ENCODE data around the gene CEP112.
"Not testable (repeated sequence)": the region's sequence is repeated elsewhere in the genome, so short reads cannot be mapped to it uniquely, and the experiment has no call there.

CEP112 gene

GRCh38 chr17:65865715-65866425 lies 326.1 kb downstream of the CEP112 start:
- DNase-seq: no peak

GRCh38 chr17:65864394-65864793 lies 327.5 kb downstream of the CEP112 start:
- no peak for DNase-seq

DNA sequence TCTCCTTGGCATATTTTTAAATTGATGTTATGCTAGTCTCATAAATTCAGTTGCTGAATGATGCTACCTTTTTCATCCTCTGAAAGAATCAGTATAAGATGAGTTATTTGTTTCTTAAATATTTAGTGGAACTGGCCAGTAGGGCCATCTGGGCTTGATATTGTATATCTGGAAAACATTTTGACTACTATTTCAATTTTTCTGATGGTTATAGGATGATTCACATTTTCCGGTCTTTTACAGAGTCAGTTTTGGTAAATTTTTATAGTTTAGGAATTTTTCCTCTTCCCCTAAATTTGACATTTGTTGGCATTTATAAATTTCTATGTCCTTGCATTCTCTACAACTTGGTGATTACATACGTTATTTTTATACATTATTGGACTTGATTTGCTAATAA lies 334.2 kb downstream of the CEP112 start:
- DNase-seq: no peak

GRCh38 chr17:65856865-65857264 lies 335.1 kb downstream of the CEP112 start:
- DNase-seq: no peak

DNA sequence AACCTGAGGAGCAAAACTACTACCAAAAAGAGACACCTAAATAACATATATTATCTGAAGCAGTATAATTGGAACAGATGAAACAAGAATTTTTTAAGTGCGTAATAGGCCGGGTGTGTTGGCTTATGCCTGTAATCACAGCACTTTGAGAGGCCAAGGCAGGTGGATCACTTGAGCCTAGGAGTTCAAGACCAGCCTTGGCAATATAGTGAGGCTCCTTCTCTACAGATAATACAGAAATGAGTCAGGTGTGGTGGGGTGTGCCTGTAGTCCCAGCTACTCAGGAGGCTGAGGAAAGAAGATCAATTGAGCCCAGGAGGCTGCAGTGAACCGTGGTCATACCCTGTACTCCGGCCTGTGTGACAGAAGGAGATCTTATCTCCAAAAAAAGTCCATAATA lies 336.3 kb downstream of the CEP112 start:
- no peak for DNase-seq

GRCh38 chr17:65855245-65855644 lies 336.7 kb downstream of the CEP112 start:
- DNase-seq: no peak

- DNase-seq: no peak
Observed at GRCh38 chr17:65853816-65854215, 338.1 kb downstream of the CEP112 start.

- no peak for DNase-seq
Observed at GRCh38 chr17:65852911-65853310, 339.0 kb downstream of the CEP112 start.

- no peak for DNase-seq
Observed at GRCh38 chr17:65851965-65852736, 339.8 kb downstream of the CEP112 start.

DNA sequence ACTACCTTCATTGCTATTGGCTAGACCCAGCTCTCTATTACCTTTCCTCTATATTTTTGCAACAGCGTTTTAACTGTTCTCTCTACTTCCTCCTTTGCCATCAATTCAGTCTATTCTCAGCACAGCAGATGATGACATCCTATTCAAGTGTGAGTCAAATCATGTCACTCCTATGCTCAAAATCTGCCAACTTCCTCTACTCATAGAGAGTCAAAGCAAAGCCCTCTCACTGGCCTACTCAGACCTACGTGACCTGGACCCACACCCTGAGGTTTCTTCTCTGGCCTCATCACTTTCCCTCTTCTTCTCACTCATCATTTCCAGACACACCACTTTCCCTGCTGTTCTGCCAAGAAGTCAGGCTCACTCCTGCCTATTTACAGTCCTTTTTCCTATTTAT lies 341.4 kb downstream of the CEP112 start:
- no peak for DNase-seq

GRCh38 chr17:65848751-65849150 lies 343.2 kb downstream of the CEP112 start:
- no peak for DNase-seq

DNA sequence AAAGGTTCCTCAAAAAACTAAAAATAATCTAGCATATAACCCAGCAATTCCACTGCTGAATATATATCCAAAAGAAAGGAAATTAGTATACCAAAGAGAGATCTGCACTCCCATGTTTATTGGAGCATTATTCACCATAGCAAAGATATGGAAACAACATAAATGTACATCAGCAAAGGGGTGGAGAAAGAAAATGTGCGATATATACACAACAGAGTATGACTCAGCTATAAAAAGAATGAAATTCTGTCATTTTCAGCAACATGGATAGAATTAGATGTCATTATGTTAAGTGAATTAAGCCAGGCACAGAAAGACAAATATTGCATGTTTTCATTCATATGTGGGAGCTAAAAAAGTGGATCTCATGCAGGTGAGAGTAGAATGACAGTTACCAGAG lies 350.8 kb downstream of the CEP112 start:
- DNase-seq: no peak

DNA sequence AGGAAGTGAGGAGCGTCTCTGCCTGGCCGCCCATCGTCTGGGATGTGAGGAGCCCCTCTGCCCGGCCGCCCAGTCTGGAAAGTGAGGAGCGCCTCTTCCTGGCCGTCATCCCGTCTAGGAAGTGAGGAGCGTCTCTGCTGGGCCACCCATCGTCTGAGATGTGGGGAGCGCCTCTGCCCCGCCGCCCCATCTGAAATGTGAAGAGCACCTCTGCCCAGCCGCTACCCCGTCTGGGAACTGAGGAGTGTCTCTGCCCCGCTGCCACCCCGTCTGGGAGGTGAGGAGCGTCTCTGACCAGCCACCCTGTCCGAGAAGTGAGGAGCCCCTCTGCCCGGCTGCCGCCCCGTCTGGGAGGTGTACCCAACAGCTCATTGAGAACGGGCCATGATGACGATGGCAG lies 354.7 kb downstream of the CEP112 start:
- DNase-seq: not testable (repeated sequence)

GRCh38 chr17:65833214-65833613 lies 358.7 kb downstream of the CEP112 start:
- no peak for DNase-seq

- no peak for DNase-seq
Observed at GRCh38 chr17:65830356-65830755, 361.6 kb downstream of the CEP112 start.

DNA sequence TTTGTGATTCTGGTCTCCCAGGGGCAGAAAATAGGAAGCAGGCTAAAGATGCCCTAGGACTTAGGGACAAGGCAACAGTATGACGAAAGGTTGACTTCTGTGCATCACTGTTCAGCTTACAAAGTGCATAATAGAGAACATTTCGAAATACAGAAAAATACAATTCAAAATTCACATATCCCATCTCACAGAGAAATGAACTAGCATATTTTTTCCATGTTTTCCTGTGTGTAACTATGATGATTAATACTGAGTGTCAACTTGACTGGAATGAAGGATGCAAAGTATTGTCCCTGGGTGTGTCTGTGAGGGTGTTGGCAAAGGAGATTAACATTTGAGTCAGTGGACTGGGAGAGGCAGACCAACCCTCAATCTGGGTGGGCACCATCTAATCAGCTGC lies 365.4 kb downstream of the CEP112 start:
- not testable (repeated sequence) for DNase-seq

DNA sequence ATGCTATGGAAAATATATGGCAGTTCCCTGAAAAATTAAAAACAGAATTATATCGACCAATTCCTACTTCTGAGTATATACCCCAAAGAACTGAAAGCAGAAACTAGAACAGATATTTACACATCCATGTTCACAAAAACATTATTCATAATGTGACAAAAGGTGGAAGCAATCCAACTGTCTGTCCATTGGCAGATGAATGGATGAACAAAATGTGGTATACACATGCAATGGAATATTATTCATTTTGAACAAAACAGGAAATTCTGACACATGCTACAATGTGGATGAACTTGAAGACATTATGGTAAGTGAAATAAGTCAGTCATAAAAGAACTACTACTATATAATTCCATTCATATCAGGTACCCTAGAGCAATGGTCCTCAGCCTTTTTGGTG lies 367.0 kb downstream of the CEP112 start:
- DNase-seq: no peak

DNA sequence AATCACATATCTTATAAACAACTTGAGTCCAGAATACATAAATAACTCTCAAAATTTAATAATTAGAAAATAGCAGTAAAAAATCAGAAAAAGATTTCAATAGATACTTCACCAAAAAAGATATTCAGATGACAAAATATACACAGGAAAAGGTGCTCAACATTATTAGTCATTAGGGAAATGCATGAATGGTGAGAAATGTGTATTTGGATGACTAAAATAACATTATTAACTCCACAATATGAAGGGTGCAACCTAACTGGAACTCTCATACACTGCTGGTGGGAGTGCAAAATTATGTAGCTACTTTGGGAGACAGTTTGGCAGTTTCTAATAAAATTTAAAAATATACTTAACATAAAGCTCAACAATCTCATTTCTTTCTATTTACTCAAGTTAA lies 368.2 kb downstream of the CEP112 start:
- no peak for DNase-seq

GRCh38 chr17:65820811-65821210 lies 371.1 kb downstream of the CEP112 start:
- no peak for DNase-seq

DNA sequence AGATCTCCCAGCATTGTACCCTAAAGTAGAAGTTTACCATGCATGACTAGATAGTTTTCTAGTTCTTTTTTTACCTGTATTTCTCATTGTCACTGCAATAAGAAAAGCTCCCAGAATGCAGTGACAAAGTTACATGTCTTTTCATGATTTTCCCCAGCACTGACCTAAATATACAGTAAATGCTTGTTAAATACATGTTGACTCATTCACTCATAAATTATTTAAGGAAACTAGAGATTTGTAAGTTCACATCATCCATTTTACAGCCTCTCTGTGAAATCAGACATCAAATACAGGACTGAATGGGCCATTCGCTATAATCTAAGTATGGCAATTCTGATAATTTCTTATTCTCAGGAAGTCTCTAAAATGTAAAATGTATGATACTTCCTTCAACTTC lies 371.6 kb downstream of the CEP112 start:
- no peak for DNase-seq

- DNase-seq: no peak
Observed at GRCh38 chr17:65819810-65820209, 372.1 kb downstream of the CEP112 start.

GRCh38 chr17:65817951-65818350 lies 374.0 kb downstream of the CEP112 start:
- no peak for DNase-seq

DNA sequence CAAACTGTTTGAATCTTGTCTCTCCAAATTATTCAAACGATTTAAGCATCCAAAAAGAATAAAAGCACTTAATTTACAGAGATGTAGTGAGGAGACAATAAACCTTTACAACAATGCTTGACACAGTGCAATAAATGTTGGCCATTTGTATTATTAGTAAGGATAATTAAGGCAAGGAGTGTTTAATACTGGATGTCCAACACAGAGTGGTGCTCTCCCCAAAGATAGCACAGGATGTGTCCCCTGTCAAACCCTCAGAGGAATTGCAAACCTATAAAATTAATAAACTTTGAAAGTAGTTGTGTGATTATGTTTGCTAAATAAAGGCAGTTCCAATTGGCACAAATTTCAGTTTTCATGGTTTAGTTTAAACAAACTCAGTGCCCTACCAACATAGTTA lies 377.5 kb downstream of the CEP112 start:
- DNase-seq: no peak

- DNase-seq: no peak
Observed at GRCh38 chr17:65813306-65813705, 378.6 kb downstream of the CEP112 start.

DNA sequence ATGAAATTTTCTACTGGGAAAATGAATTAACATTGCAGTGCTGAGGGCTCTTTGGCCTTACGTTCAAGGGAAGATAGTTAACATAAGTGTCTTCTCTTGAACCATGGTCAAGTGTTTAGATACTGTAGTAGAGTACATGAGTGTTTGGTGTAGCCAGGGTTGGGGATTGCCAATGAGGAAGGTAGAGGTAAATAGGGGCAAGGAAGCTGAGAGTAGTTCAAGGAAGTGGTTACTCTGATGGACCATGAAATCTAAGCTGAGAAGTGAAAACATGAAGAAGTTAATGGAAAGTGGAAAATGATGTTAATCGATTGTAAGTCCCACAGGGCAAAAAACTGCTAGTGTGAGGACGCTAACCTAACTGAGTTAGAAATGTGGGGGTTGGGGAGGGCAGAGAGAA lies 380.9 kb downstream of the CEP112 start:
- DNase-seq: no peak
